ENCODE measurements around the gene SMIM33.
"Not testable (repeated sequence)": the region's sequence is repeated elsewhere in the genome, so short reads cannot be mapped to it uniquely, and the experiment has no call there.

The SMIM33 gene

DNA sequence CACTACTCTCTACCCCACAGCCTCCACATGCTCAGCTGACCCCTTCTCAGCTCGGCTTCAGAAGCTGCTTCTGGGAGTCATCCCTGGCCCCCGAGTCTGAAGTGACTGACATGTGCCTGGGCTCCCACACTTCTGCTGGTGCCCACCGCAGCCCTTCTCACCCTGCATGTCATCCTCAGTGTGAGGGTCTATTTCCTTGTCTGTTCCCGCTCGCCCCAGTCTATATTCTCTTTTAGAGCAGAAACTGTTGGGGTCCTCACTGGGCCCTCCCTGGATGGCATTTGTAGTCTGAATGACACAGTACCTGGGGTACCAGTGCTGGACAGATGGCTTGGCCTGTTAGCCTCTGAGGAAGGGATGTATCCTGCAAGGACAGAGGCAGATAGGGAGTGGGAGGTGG is 13.6 kb upstream of the SMIM33 start:
- no peak for DNase-seq (ENCODE audit: low read depth)

DNA sequence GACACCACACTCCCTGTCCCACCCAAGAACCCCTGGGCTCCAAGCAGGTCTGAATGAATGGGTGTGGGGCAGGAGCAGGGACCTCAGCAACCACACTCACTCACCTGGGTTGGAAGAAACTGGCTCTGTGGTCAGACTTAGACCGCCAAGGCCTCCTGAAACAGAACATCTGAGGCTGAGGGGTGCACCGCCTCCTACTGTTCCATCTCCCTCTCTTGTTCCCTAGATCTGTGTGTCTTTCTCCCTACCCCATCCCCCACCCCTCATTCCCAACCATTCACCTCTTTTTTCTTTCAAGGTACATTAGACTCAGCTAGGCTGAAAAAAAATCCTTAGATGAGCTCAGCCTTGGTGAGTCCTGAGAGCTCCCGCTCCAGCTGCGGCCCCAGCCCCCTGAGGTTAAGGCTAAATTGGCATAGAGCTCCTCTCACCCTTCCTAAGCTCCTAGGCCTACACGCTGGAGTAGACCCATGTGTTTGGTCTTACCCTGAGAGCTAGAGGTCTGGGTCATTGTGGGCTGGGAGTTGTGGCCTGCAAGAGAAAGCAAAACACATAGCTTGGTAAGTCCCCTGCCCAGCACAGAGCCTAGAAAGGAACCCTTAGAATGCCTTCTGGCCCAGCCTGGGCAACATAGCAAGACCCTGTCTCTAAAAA is 13.0 kb upstream of the SMIM33 start:
- DNase-seq (ENCODE audit: low read depth): no peak

DNA sequence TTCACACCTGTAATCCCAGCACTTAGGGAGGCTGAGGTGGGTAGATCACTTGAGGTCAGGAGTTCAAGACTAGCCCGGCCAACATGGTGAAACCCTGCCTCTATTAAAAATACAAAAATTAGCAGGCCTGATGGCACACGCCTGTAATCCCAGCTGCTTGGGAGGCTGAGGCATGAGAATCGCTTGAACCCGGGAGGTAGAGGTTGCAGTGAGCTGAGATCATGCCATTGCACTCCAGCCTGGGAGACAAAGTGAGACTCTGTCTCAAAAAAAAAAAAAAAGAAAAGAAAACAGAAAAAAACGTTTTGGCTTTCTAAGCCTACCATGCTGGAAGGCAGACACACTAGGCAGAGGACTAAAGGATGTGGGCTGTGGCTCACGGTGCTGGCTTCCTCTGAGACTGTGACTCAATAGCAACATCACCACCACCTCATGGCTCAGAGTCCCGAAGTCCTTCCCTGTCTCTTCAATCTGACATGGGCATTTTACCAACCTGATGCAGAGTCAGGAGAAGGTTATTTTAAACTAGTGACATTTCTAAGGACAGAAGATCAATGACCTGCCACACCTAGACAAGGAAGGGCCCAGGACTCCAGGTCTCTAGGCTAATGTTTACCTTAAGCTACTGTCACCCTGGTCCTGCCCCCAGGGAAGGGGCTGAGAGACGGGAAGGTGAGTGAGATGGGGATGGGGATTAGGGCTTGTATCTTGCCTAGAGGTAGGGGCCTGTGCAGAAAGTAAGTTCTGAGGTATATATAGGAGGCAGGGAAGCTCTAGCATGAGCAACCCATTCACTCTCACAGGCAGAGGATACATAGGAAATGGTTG is 12.0 kb upstream of the SMIM33 start:
- peak; percentile 66 for DNase-seq (ENCODE audit: low read depth)

DNA sequence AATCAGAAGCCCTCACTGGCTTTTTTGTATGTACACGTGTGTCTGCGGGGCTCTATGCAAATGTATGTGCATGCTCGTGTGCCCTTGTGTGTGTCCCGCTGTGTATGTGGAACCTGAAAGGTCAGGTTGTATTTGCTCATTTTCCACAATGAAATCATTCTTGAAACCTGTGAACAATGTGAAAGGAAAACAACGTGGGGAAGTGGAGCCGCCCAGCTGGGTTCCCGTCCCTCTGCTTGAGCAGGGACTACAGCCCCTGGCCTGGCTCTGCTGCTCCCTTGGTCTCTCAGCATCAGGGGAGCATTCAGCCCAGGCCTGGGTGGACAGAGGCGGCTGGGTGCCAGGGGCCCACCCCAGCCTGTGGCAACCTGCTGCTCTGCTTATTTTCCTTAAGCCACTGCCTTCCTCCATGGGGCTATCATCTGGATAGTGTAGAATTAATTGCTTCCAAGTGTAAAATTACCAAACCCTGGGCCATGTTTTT is 11.3 kb upstream of the SMIM33 start:
- peak; percentile 46 for DNase-seq (ENCODE audit: low read depth)

DNA sequence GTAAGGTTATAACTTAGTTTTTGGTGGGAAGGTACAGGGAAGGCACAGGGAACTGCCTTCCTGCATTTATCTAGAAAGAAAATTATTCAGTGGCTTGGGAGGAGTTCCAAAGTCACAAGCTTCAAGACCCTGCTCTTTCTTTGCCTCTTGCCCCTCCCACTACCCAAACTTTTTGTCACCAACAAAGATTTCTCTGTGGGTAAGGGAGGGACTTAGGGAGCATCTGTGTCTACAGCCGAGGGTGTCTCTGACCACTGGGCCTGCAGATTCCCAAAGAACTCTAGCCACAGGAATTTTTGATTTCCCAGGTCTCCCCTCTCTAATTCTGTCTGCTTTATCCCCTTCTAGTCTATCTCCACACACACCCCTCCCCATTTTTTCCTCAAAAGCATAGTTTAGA is 10.3 kb upstream of the SMIM33 start:
- no peak for DNase-seq (ENCODE audit: low read depth)

DNA sequence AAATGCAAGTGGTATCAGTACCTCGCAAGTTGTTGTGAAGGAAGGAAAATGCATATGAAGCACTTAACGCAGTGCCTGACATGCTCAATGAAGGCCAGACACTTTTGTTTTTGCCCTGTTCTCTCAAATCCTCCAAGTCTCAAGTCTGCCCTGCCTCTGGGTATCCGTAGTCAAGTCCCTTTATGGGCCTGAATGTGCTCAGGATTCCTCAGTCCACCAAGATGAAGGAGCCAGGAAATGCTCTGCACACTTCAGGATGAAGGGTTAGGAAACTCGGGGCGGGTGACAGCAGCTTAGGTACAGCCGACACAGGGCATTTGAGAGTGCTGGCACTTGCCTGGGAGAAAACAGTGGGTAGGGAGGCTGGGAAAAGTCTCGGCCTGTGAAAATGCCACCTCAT is 9.6 kb upstream of the SMIM33 start:
- no peak for DNase-seq (ENCODE audit: low read depth)

DNA sequence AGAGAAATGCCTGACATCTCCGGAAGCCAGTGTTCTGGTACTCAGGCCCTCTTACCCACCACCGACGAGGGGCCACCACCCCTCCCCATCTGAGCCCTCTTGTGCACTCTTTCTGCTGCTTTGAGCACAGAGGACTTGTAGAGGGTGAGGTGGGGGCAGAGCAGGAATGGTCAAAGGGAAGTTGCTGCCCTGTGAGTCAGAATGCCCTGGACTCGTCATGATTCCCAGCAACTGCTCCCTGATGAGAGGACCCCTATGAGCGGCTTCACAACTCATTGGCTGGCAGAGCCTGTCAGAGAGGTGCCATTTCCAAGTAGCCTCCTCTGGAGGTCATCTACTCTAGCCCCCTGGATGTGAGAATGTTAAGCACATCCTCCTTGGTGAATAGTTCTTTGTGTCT is 9.1 kb upstream of the SMIM33 start:
- DNase-seq (ENCODE audit: low read depth): no peak

DNA sequence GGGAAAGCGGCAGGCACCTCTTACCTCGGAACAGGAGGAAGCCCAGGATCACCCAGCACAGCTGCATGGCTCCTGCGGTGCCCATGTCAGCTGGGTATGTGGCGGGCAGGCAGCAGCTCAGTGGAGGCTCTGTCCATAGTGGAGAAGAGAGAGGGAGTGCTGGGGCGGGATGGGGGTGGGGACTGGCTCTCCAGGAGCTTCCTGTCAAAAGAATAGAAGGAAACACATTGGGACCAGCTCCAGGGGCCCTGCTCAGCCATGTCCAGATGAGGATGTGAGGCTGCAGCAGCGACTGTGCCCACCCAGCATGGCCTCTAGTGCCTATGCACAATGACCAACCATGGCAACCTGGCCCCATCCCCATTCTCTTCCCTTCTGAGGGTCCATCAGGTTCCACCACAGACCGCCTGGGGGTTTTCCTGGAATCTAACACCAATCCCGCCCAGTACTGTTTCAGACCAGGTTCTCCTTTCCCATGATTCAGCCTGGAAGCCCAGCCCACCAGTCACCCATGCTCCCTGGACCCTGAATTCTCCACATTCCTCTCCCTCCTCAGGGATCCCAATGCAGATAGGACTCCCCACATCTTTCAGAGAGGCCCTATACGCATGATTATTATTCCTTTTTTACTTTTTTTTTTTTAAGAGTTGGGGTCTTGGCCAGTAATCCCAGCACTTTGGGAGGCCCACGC is 8.1 kb upstream of the SMIM33 start, which contains the start of gene ECSCR:
Gene ECSCR, minus strand, starts transcription at position 158 of the 691 bp plus-strand sequence. Its CDS starts 73 bp downstream, at position 85.
- DNase-seq (ENCODE audit: low read depth): no peak

DNA sequence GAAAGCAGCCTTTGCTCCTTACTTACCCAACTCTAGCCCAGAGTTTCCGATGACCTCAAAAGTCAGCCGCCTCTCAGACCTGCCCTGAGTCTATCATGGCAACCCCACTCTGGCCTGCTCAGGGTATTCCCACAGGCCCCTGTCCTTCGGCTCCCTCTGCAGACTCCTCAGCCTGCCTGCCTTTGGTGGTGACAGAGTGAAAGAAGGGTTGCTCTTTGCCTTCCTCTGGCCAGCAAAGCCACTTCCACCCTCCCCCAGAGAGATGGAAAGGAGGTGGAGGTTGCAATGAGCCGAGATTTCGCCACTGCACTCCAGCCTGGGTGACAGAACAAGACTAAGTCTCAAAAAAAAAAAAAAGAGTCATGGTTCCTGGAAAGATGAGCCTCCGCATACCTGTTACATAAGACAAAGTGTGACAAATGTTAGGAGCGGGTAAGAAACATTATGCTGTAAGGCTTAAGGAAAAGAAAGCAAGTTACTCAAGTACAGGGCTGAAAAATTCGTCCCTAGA is 2.3 kb upstream of the SMIM33 start:
- DNase-seq (ENCODE audit: low read depth): no peak

DNA sequence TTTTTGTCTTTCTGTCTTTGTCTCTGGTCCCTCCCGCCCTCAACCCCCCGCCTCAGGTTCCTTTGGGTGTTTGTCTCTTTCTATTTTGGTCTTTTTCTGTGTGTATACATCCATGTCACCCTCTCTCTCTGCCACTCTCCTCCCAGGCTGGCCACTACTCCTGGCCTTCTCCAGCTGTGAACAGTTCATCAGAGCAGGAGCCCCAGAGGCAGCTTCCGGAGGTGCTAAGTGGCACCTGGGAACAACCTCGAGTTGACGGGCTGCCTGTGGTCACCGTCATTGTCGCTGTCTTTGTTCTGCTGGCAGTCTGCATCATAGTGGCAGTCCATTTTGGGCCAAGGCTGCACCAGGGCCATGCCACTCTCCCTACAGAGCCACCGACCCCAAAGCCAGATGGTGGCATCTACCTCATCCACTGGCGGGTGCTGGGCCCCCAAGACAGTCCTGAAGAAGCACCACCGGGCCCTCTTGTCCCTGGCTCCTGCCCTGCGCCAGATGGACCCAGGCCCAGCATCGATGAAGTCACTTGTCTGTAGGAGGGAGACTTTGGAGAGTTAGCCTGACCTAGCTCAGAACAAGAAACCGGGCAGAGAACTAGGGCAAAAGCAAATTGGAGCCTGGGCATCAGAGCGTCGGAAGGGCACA is 1.7 kb downstream of the SMIM33 start:
- no peak for DNase-seq (ENCODE audit: low read depth)

DNA sequence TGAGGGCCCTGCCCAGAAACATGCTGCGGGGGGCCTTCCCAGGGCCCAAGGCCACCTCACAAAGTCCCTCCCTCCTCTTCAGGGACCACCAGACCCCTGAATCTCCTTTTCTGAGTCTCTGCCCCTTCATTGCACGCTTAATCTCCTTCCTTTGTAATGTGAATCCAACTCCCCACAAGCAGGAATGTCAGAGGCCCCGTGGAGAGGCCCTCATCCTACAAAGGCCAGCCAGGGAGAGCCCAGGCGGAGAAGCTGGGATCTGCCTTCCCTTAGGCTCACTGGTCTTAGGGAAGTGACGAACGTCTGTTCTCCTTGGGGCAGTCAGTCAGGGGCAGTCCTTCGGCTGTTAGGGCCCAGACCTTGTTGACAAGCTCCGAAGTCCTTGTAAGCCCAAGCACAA is 2.3 kb downstream of the SMIM33 start:
- no peak for DNase-seq (ENCODE audit: low read depth)

DNA sequence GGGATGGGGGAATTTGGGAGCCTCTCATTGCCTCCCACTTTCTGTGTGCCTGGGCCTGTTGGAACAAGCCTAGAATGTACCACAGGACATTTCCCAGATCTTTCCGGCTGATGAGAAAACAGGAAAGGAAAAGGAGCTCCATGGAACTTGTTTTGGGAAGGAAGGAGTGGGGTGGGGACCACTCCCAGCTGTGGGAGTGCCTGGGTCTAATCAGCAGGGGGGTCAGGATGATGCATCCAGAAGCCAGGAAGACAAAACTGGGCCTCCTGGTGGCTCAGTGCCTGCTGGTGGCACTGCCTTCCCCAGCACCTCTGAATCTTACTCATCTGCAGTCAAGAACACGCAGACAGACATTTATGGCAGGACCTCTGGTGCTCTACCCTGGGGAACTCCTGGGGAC is 2.8 kb downstream of the SMIM33 start:
- DNase-seq (ENCODE audit: low read depth): no peak

DNA sequence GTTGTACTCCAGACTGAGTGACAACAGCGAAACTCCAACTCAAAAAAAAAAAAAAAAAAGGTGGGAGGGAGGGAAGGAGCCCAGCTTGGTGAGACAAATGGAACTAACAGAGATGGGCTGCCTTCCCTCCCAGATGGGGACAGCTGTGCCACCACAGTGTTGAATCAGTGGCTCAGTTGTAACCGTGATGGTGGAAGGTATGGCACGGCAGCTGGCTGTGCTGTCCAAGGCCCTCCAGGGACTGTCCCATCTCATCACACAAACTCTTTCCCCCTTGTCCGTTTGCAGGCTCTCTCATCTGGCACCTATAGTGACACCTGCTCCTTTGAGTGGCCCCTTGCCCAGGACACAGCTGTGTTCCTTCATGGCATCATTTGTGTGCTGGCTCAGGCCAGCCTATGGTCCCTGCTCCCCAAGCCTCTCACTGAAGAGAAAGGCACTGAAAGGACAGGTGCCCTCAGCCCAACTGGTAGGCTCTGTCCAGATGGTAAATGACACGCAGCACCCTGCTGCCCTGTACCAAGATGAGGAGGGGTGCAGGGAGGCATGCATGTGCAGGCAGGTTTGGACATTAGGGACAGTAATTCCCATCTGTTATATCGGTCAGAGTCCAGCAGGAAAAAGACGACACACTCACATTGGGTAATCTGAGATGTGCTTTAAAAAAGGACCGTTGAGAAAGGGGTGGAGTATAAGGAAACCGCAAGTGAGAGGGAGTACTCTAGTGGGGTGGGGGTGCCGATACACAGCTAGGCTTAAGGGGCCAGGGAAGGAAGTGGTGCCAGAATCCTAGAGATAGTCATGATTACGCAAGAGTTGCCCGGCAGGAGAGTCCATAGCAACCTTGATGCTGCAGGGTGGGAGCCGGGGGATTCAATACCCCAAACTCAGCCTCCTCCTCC is 4.3 kb downstream of the SMIM33 start:
- DNase-seq (ENCODE audit: low read depth): no peak

DNA sequence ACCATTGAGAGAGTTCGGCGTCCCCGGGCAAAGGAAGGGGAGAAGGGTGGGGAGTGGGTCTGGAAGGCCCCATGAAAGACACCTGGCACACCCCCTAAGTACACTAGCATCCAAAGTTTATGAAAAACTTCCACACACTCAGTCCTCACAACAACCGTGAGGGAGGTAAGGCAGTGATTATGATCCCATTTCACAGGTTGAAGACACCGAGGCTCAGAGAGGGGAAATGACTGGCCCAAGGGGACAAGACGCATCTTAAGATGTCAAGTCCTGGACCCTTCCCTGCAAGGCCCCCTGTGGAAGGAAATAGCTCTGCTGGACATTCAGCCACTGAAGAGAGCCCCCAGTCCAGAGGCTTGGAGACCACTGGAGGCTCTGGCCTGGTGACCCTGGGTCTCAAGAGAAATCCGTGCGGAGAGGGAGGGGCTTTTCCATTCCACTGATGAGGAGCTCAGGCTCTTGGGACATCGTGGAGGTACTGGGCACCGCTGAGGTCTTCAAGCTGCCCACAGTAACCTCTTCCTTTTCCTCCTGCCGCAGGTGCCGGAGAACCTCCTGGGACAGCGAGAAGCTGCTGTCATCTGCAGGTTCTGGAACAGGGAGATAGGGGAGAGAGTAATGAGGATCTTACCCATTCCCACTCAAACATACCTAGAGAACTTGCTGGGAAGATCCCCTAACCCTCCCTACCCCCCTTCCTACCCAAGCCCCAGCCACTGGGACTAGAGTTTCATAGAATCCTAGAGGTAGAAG is 5.2 kb downstream of the SMIM33 start:
- no peak for DNase-seq (ENCODE audit: low read depth)

DNA sequence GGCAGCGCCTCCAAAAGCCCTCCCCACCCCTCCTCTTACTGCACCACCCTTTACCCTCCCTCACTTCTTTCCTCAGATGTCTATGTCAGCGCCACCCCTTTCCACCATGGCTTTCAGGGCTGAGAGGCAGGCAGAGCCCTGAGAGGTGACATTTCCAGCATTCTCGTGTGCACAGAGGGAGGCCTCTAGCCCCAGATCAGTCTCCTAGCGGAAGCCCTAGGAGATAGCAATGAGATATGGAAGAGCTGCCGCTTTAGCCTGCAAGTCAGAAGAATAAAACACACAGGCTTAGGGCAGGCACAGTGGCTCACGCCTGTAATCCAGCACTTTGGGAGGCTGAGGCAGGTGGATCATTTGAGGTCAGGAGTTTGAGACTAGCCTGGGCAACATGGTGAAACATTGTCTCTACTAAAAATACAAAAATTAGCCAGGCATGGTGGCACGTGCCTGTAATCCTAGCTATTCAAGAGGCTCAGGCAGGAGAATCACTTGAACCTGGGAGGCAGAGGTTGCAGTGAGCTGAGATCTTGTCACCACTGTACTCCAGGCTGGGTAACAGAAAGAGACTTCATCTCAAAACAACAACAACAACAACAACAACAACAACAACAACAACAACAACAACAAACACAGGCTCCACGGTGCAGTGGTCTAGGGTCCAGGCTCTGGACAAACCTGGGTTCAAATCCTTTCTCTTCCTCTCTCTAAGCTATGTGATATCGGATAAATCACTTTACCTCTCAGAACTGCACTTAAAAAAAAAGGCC is 8.0 kb downstream of the SMIM33 start:
- DNase-seq (ENCODE audit: low read depth): not testable (repeated sequence)

DNA sequence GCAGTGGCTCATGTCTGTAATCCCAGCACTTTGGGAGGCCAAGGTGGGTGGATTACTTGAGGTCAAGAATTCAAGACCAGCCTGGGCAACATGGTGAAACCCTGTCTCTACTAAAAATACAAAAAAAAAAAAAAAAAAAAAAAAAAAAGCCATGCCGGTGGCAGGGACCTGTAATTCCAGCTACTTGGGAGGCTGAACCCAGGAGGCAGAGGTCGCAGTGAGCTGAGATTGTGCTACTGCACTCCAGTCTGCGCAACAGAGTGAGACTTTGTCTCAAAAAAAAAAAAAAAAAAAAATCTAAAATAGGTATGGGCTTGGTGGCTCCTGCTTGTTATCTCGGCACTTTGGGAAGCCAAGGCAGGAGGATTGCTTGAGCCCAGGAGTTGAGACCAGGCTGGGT is 8.9 kb downstream of the SMIM33 start:
- not testable (repeated sequence) for DNase-seq (ENCODE audit: low read depth)

DNA sequence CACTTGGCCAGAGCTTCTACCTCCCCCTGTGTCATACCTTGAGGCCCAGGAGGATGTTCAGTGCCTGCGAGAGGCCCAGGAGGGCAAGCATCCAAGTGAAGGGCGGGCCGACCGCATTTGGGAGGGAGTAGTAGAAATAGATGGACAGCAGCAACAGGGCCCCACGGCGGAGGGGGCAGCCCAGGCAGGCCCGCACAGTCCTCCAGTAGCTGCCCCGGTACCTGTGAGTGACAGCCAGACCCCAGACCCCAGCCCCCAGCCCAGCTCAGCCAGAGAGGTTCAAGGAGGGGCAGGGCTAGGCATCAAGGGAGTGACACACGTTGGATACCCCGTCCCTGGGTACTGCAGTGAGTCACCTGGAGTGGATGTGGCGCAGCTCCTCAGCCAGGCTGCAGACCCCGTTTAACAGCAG is 10.3 kb downstream of the SMIM33 start:
- DNase-seq (ENCODE audit: low read depth): peak; percentile 34

DNA sequence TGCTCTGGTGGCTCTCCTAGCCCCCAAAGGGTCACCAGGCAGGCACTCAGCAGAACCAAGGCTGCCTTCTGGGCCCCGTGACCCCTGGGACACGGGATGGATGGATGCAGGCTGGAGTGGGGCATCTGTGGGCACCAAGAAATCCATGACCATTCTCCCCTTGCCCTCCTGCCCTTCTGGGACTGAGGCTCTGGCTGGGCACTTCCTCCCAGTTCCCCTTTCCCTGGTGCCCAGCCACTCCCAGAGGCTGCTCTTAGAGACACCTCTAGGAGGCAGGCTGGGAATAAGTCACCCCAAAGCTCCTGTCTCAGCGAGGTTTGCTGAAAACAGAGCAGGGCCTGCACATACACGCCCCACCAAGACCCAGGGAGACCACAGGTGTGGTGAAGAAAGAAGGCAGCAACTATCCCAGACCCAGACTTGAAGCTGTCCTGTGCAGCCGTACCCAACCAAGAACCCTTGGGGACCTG is 10.8 kb downstream of the SMIM33 start:
- no peak for DNase-seq (ENCODE audit: low read depth)

All from activated T-cell treated with anti-CD3 and anti-CD28 coated beads for 48 hours (primary cell).